CD14-positive monocyte (primary cell): ENCODE measurements around the gene EML2. TPM values are rescaled to one million over a fixed set of nuclear protein-coding genes. Genes with fewer than 3 reads are reported as not detected.
A peak's percentile ranks its signal among the peaks of the same experiment; 100 is the strongest.

Experiments
- DNase-seq, 3 donors: peaks; one replicate each; pipeline ENCODE4 v3.0.0-alpha.2; 2011 to 2022
- H2AFZ ChIP-seq: 2 replicates; pipeline ENCODE4 v1.6.0; 2012; ENCODE audit warnings: mild to moderate bottlenecking, low read depth, low read length, inconsistent platforms; ENCODE audit not compliant: insufficient read depth, poor library complexity, severe bottlenecking
- H3K27ac ChIP-seq, 2 donors: 1 replicate in 1 of 2; 2 replicates in 1 of 2; pipeline ENCODE4 v1.5.1; 2012 to 2013; ENCODE audit warnings: low read length in 2 of 2, control low read depth in 1 of 2, inconsistent platforms in 1 of 2, low read depth in 1 of 2, mild to moderate bottlenecking in 1 of 2
- H3K27me3 ChIP-seq, 2 donors: one replicate each; pipeline versions ENCODE4 v1.6.0 to v1.6.1; 2011 to 2013; ENCODE audit warnings: low read length in 2 of 2; ENCODE audit not compliant: control insufficient read depth in 2 of 2, insufficient read depth in 2 of 2
- H3K36me3 ChIP-seq, 2 donors: replicated peaks in 1 of 2; 1 replicate in 1 of 2; 2 replicates in 1 of 2; pipeline versions ENCODE4 v1.5.1 to v1.6.1; 2012 to 2013; ENCODE audit warnings: low read length in 2 of 2, control low read depth in 1 of 2, inconsistent platforms in 1 of 2, mild to moderate bottlenecking in 1 of 2; ENCODE audit not compliant: insufficient read depth in 2 of 2, control insufficient read depth in 1 of 2
- H3K4me1 ChIP-seq, 2 donors: 1 replicate in 1 of 2; 2 replicates in 1 of 2; pipeline versions ENCODE4 v1.5.1 to v1.6.1; 2012 to 2013; ENCODE audit warnings: low read length in 2 of 2, control low read depth in 1 of 2, inconsistent platforms in 1 of 2, mild to moderate bottlenecking in 1 of 2, moderate library complexity in 1 of 2; ENCODE audit not compliant: insufficient read depth in 2 of 2, control insufficient read depth in 1 of 2
- H3K4me2 ChIP-seq: replicated peaks from 2 replicates; pipeline ENCODE3; 2012; ENCODE audit warnings: low read length, moderate library complexity, mild to moderate bottlenecking; ENCODE audit not compliant: poor library complexity, severe bottlenecking; ENCODE audit errors: extremely low read depth
- H3K4me3 ChIP-seq, 3 experiments: fragments of 200-600 bp in 1 of 3; sonication (generic) in 1 of 3; replicated peaks in 1 of 3; 1 replicate in 2 of 3; 2 replicates in 1 of 3; pipeline ENCODE4 v1.5.1; 2011 to 2013; ENCODE audit warnings: low read length in 3 of 3, mild to moderate bottlenecking in 3 of 3, control low read depth in 2 of 3, low read depth in 2 of 3, inconsistent platforms in 1 of 3, moderate library complexity in 1 of 3
- H3K79me2 ChIP-seq: 2 replicates; pipeline ENCODE4 v1.6.0; 2012; ENCODE audit warnings: mild to moderate bottlenecking, control low read depth, inconsistent platforms, low read length, moderate library complexity; ENCODE audit not compliant: insufficient read depth
- H3K9ac ChIP-seq: 2 replicates; pipeline ENCODE4 v1.6.0; 2017; ENCODE audit warnings: low read length, mild to moderate bottlenecking; ENCODE audit not compliant: insufficient read depth, poor library complexity, severe bottlenecking
- H3K9me3 ChIP-seq, 2 donors: replicated peaks in 1 of 2; 1 replicate in 1 of 2; 2 replicates in 1 of 2; pipeline versions ENCODE4 v1.5.1 to v1.6.1; 2012 to 2013; ENCODE audit warnings: low read length in 2 of 2, control low read depth in 1 of 2; ENCODE audit not compliant: control insufficient read depth in 1 of 2, insufficient read depth in 1 of 2
- H4K20me1 ChIP-seq: 2 replicates; pipeline ENCODE4 v1.6.0; 2012; ENCODE audit warnings: mild to moderate bottlenecking, low read length, control low read depth, moderate library complexity; ENCODE audit not compliant: insufficient read depth
- H3K27ac Mint-ChIP-seq, 7 donors: one replicate each; pipeline ENCODE4 v1.8.0; 2020; ENCODE audit warnings: mild to moderate bottlenecking in 7 of 7, mixed read lengths in 7 of 7, moderate library complexity in 6 of 7, inconsistent platforms in 2 of 7
- H3K27me3 Mint-ChIP-seq, 3 donors: one replicate each; pipeline ENCODE4 v1.8.0; 2021 to 2022; ENCODE audit warnings: low read depth in 3 of 3, mild to moderate bottlenecking in 3 of 3, mixed read lengths in 3 of 3, moderate library complexity in 3 of 3, inconsistent platforms in 1 of 3
- H3K36me3 Mint-ChIP-seq, 2 donors: one replicate each; pipeline ENCODE4 v1.8.0; 2020; ENCODE audit warnings: mixed read lengths in 2 of 2, inconsistent platforms in 1 of 2, mild to moderate bottlenecking in 1 of 2
- H3K4me1 Mint-ChIP-seq: one replicate; pipeline ENCODE4 v1.8.0; 2020; ENCODE audit warnings: mild to moderate bottlenecking, mixed read lengths
- H3K4me3 Mint-ChIP-seq, 2 donors: one replicate each; pipeline ENCODE4 v1.8.0; 2020; ENCODE audit warnings: mild to moderate bottlenecking in 2 of 2, mixed read lengths in 2 of 2, moderate library complexity in 1 of 2
- H3K9me3 Mint-ChIP-seq, 7 donors: one replicate each; pipeline ENCODE4 v1.8.0; 2020 to 2022; ENCODE audit warnings: mixed read lengths in 7 of 7, mild to moderate bottlenecking in 6 of 7, moderate library complexity in 6 of 7, inconsistent platforms in 2 of 7
- CTCF ChIP-seq: fragments of 200-600 bp; IDR thresholded peaks from one replicate; pipeline ENCODE4 v1.8.0; 2022; ENCODE audit warnings: antibody characterized with exemption, mild to moderate bottlenecking
- WGBS: methylation state at CpG from one replicate; pipeline ENCODE4 v1.1.5; 2013; ENCODE audit warnings: missing lambda C conversion rate; ENCODE audit not compliant: insufficient coverage; 5-methylcytosine and 5-hydroxymethylcytosine counted together
- intact Hi-C, 2 donors: fragments of 100-400 bp; cut with micrococcal nuclease; formaldehyde crosslinking; loops; one replicate each; pipeline versions ENCODE4 v1.15.0 to v1.15.1; 2023
- polyA plus RNA-seq, 3 donors: library from polyadenylated mRNA; depleted of rRNA in 1 of 3; unstranded in 2 of 3; stranded (reverse) in 1 of 3; fragments of 300-500 nt in 2 of 3; fragments of >200 nt in 1 of 3; fragmentation: Illumina TruSeq in 2 of 3; gene quantifications; 1 replicate in 2 of 3; 2 replicates in 1 of 3; pipeline ENCODE4 v1.2.3, GENCODE V29; 2012 to 2021

The EML2 gene
- polyA plus RNA-seq, 3 donors = 10.3 to 50.8 (median 11.9) TPM

- TF ChIP-seq CTCF = no peak
- no peak overlapping the region for H3K4me2 ChIP-seq
- no peak overlapping the region for H3K4me3 ChIP-seq
- no peak overlapping the region for H2AFZ ChIP-seq
- intact Hi-C loops = no loop called here
- H3K4me1 ChIP-seq = no peaks in the 10 kb centered on the region
- no peak overlapping the region for H3K27ac ChIP-seq
- Mint-ChIP-seq H3K4me1 (no peaks in the 10 kb centered on the region), H3K36me3 (peaks cover 8 to 17% of the 10 kb centered on the region in 2 donors), H3K27ac (peak overlapping the region in 1 of 7 donors; percentile 5), H3K4me3 (no peak overlapping the region), H3K9me3 (no peaks in the 10 kb centered on the region), H3K27me3 (no peaks in the 10 kb centered on the region)
- no peaks in the 10 kb centered on the region for H3K9me3 ChIP-seq
- H3K36me3 ChIP-seq = peaks cover 0 to 4% of the 10 kb centered on the region in 2 donors
- 53% methylated on average over 3 of the region's 5 CpGs for WGBS
- no peak for DNase-seq
- peaks cover 7% of the 10 kb centered on the region for H4K20me1 ChIP-seq
- no peaks in the 10 kb centered on the region for H3K27me3 ChIP-seq
- H3K9ac ChIP-seq = no peak overlapping the region
- no peaks in the 10 kb centered on the region for H3K79me2 ChIP-seq
Measured at GRCh38 chr19:45564131-45564780, 74.9 kb downstream of the EML2 start.

DNA sequence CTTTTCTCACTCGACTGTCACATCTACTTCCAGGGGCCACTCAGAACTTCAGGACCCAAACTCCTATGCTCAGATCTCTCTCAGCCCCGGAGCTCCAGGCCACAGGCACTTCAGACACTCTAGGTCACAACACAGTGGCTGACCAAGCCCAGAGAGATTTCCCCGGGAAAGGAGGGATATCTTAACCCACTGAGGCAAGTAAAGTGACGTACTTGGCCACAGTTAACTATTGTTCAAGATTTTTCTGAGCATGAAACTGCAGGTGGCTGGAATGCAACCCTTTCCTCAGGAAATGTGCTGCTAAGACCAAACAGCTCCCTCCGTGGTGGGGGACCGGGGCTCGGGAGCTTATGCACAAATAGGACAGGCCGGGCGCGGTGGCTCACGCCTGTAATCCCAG is 78.5 kb downstream of the EML2 start:
- no peaks in the 10 kb centered on the region for H3K9me3 ChIP-seq
- H3K27me3 ChIP-seq = no peaks in the 10 kb centered on the region
- H4K20me1 ChIP-seq = peaks cover 18% of the 10 kb centered on the region
- H3K4me2 ChIP-seq = no peak overlapping the region
- H3K27me3 Mint-ChIP-seq = no peaks in the 10 kb centered on the region
- H3K4me1 ChIP-seq = no peaks in the 10 kb centered on the region
- peak overlapping the region in 2 of 7 donors; percentile 0 to 52 for H3K27ac Mint-ChIP-seq
- peaks cover 11 to 25% of the 10 kb centered on the region in 2 donors for H3K36me3 Mint-ChIP-seq
- H2AFZ ChIP-seq = no peak overlapping the region
- no peak overlapping the region for H3K4me3 ChIP-seq
- H3K27ac ChIP-seq = no peak overlapping the region
- peaks cover 3% of the 10 kb centered on the region for H3K79me2 ChIP-seq
- no peak for TF ChIP-seq CTCF
- no peak overlapping the region for H3K4me3 Mint-ChIP-seq
- no peak overlapping the region for H3K9ac ChIP-seq
- H3K36me3 ChIP-seq = peaks cover 0 to 4% of the 10 kb centered on the region in 2 donors
- H3K9me3 Mint-ChIP-seq = peaks cover 0 to 2% (median 0%) of the 10 kb centered on the region in 7 donors
- H3K4me1 Mint-ChIP-seq = peaks cover 10% of the 10 kb centered on the region
- no peak for DNase-seq
- WGBS = 94% methylated on average over 3 of the region's 11 CpGs
- intact Hi-C loops = no loop called here
